NT2/D1 (cell line): Measurements from ENCODE around the gene CHTF18.

Source experiments
- SUZ12 ChIP-seq: IDR thresholded peaks from 2 replicates; pipeline ENCODE4 v1.6.1; 2011; ENCODE audit not compliant: insufficient read length, insufficient read depth; ENCODE audit errors: extremely low read depth
- YY1 ChIP-seq: IDR thresholded peaks from 2 replicates; pipeline ENCODE4 v1.6.1; 2011; ENCODE audit not compliant: insufficient read length, insufficient read depth

DNA sequence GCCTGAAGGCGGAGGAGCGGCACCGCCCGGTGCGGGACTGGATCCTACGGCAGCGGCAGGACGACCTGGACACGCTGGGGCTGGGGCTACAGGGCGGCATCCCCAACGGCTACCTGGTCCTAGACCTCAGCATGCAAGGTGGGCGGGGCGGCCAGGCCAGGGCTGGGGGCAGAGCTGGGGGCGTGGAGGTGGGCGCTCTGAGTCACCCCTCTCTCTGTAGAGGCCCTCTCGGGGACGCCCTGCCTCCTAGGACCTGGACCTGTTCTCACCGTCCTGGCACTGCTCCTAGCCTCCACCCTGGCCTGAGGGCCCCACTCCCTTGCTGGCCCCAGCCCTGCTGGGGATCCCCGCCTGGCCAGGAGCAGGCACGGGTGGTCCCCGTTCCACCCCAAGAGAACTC, 20.0 kb upstream of the CHTF18 start:
- TF ChIP-seq YY1, result no peak
- no peak for TF ChIP-seq SUZ12
